BLaER1 treated with 17β-estradiol and CSF1 and Interleukin-3, amounts not matched to agents 10 nM and 100 nM (cell line): ENCODE measurements around the gene ISOC2.
A peak's percentile ranks its signal among the peaks of the same experiment; 100 is the strongest.
"Not testable (repeated sequence)": the region's sequence is repeated elsewhere in the genome, so short reads cannot be mapped to it uniquely, and the experiment has no call there.

Source experiments
- H3K27ac ChIP-seq, 11 experiments: shearing (Covaris generic); formaldehyde crosslinking; 2 replicates each; pipeline ENCODE4 v1.8.1; 2022
- H3K27me3 ChIP-seq, 11 experiments: shearing (Covaris generic); formaldehyde crosslinking; 2 replicates each; pipeline ENCODE4 v1.8.1; 2022
- H3K36me3 ChIP-seq, 11 experiments: shearing (Covaris generic); formaldehyde crosslinking; 2 replicates each; pipeline ENCODE4 v1.8.1; 2022
- H3K4me1 ChIP-seq, 10 experiments: shearing (Covaris generic); formaldehyde crosslinking; 2 replicates each; pipeline ENCODE4 v1.8.1; 2022
- H3K4me2 ChIP-seq, 11 experiments: shearing (Covaris generic); formaldehyde crosslinking; 2 replicates each; pipeline ENCODE4 v1.8.1; 2022
- H3K4me3 ChIP-seq, 10 experiments: shearing (Covaris generic); formaldehyde crosslinking; 2 replicates each; pipeline ENCODE4 v1.8.1; 2022
- H3K9ac ChIP-seq, 11 experiments: shearing (Covaris generic); formaldehyde crosslinking; 2 replicates each; pipeline ENCODE4 v1.8.1; 2022
- H3K9me3 ChIP-seq, 11 experiments: shearing (Covaris generic); formaldehyde crosslinking; replicated peaks in 1 of 11; 2 replicates each; pipeline ENCODE4 v1.8.1; 2022
- H4K20me1 ChIP-seq, 11 experiments: shearing (Covaris generic); formaldehyde crosslinking; 2 replicates each; pipeline ENCODE4 v1.8.1; 2022
- Cebpa-rat ChIP-seq, 11 experiments: shearing (Covaris generic); IDR thresholded peaks; 2 replicates each; pipeline ENCODE4 v1.8.1; 2022

ISOC2 gene

DNA sequence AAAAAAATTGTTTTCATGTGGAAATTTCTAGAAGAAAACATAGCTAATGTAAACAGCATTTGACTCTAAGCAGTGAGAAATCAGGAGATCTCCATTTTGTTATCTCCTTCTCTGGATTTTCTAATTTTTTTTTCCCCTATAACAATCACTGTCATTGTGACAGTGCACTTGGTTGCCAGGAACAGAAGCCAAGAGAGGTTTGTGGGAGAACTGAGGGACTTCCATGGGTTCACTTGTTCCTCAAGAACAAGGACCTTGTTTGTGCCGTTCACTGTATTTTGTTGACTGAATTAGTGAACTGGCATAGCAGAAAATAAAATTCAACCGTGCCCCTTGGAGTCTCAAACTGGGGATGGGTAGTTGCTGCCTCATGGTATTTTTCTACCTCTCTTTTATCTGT lies 35.4 kb downstream of the ISOC2 start:
- no peak for TF ChIP-seq Cebpa-rat (IDR thresholded peaks at IDR 0.05)
- H3K36me3 ChIP-seq = no peaks in the 10 kb centered on the region
- peaks cover 5 to 13% (median 11%) of the 10 kb centered on the region in 11 experiments; a peak in 18 of 22 replicates for H3K9me3 ChIP-seq
- no peak overlapping the region for H3K27ac ChIP-seq
- H3K4me2 ChIP-seq = no peak overlapping the region
- H4K20me1 ChIP-seq = no peaks in the 10 kb centered on the region
- H3K4me3 ChIP-seq = no peak overlapping the region
- H3K9ac ChIP-seq = no peak overlapping the region
- peaks cover 12 to 17% (median 14%) of the 10 kb centered on the region in 10 experiments for H3K4me1 ChIP-seq
- peaks cover 0 to 6% (median 0%) of the 10 kb centered on the region in 11 experiments; a peak in 1 of 22 replicates for H3K27me3 ChIP-seq

DNA sequence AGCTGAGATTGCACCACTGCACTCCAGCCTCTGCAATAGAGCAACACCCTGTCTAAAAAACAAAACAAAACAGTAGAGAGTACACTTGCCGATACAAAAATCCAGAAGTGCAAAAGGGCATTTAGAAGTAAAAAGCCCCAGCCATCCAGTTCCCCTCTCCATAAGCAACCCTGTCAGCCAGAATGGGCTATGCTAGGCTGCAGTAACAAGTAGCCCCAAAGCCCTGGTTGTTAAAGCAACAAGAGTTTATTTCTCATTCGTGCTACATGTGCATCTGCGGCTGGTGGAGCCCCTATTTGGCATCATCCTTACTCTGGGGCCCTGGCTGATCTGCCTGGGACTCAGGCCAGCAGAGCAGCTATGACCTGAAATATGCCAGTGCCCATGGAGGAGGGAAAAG lies 36.9 kb downstream of the ISOC2 start:
- H3K27me3 ChIP-seq = peaks cover 0 to 6% (median 0%) of the 10 kb centered on the region in 11 experiments; a peak in 1 of 22 replicates
- no peak for TF ChIP-seq Cebpa-rat (IDR thresholded peaks at IDR 0.05)
- no peak overlapping the region for H3K4me3 ChIP-seq
- H3K4me2 ChIP-seq = no peak overlapping the region
- H3K27ac ChIP-seq = no peak overlapping the region
- no peaks in the 10 kb centered on the region; a peak in 1 of 22 replicates for H3K36me3 ChIP-seq
- H3K9me3 ChIP-seq = peaks cover 0 to 13% (median 9%) of the 10 kb centered on the region in 11 experiments; a peak in 20 of 22 replicates
- H3K9ac ChIP-seq = no peak overlapping the region
- H4K20me1 ChIP-seq = no peaks in the 10 kb centered on the region
- peaks cover 15 to 30% (median 23%) of the 10 kb centered on the region in 10 experiments for H3K4me1 ChIP-seq

GRCh38 chr19:55423225-55424005 lies 38.0 kb downstream of the ISOC2 start:
- Histone ChIP-seq H3K4me2 (no peak overlapping the region), H3K9me3 (peaks cover 0 to 17% (median 13%) of the 10 kb centered on the region in 11 experiments; a peak in 20 of 22 replicates), H3K27me3 (no peaks in the 10 kb centered on the region), H3K36me3 (no peaks in the 10 kb centered on the region; a peak in 1 of 22 replicates), H4K20me1 (no peaks in the 10 kb centered on the region), H3K27ac (no peak overlapping the region), H3K4me3 (no peak overlapping the region), H3K4me1 (peaks cover 18 to 40% (median 31%) of the 10 kb centered on the region in 10 experiments), H3K9ac (no peak overlapping the region)
- TF ChIP-seq Cebpa-rat (IDR thresholded peaks at IDR 0.05) = no peak

GRCh38 chr19:55421281-55421680 lies 40.2 kb downstream of the ISOC2 start:
- H3K4me3 ChIP-seq, H4K20me1 ChIP-seq, H3K36me3 ChIP-seq, H3K27me3 ChIP-seq: not testable (repeated sequence)
- peaks cover 32 to 57% (median 46%) of the 10 kb centered on the region in 10 experiments for H3K4me1 ChIP-seq
- H3K9ac ChIP-seq = peak overlapping the region in 6 of 11 experiments; percentile 40 to 51 (median 47); a peak in 9 of 22 replicates
- H3K4me2 ChIP-seq = peak overlapping the region; percentile 54 to 82 (median 71)
- H3K27ac ChIP-seq = peak overlapping the region in 8 of 11 experiments; percentile 56 to 76 (median 68); a peak in 16 of 22 replicates
- peaks cover 0 to 17% (median 13%) of the 10 kb centered on the region in 11 experiments; a peak in 20 of 22 replicates for H3K9me3 ChIP-seq

GRCh38 chr19:55419624-55420236 lies 41.7 kb downstream of the ISOC2 start:
- Histone ChIP-seq H3K9me3 (peaks cover 0 to 17% (median 13%) of the 10 kb centered on the region in 11 experiments; a peak in 20 of 22 replicates), H3K27me3 (no peaks in the 10 kb centered on the region), H3K4me3 (peak overlapping the region in 1 of 10 experiments; percentile 20; a peak in 1 of 20 replicates), H3K9ac (no peak overlapping the region), H3K4me1 (peaks cover 32 to 57% (median 46%) of the 10 kb centered on the region in 10 experiments), H3K4me2 (peak overlapping the region in 3 of 11 experiments; percentile 16 to 64 (median 26); a peak in 1 of 22 replicates), H4K20me1 (no peaks in the 10 kb centered on the region), H3K36me3 (no peaks in the 10 kb centered on the region; a peak in 1 of 22 replicates), H3K27ac (peak overlapping the region in 4 of 11 experiments; percentile 2 to 69 (median 20); a peak in 4 of 22 replicates)
- TF ChIP-seq Cebpa-rat (IDR thresholded peaks at IDR 0.05) = no peak

DNA sequence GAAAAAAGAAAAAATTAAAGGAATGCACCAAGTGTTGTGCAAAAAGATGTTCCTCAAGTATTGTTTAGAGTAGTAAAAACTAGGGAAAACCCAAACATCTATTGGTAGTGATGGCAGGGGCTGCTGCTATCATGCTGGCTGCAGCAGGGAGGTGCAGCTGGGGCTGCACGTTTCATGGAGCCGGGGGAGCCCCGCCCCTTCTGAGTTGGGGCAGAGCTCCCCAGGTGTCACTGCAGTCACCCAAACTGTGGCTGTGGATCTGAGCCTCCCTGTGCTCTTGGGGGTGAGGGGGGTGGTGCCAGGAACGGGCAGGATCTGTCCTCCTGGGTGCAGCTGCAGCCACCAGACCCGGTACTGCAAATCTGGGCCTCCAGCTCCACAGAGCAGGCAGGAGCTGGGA lies 42.3 kb downstream of the ISOC2 start:
- H3K4me1 ChIP-seq = peaks cover 32 to 57% (median 46%) of the 10 kb centered on the region in 10 experiments
- H3K27ac ChIP-seq = peak overlapping the region in 2 of 11 experiments; percentile 21 to 69; a peak in 2 of 22 replicates
- H4K20me1 ChIP-seq = no peaks in the 10 kb centered on the region
- no peak overlapping the region for H3K4me3 ChIP-seq
- H3K9me3 ChIP-seq = peaks cover 0 to 17% (median 13%) of the 10 kb centered on the region in 11 experiments; a peak in 20 of 22 replicates
- no peaks in the 10 kb centered on the region for H3K27me3 ChIP-seq
- H3K4me2 ChIP-seq = peak overlapping the region in 3 of 11 experiments; percentile 16 to 26 (median 18); a peak in 2 of 22 replicates
- H3K9ac ChIP-seq = no peak overlapping the region
- TF ChIP-seq Cebpa-rat (IDR thresholded peaks at IDR 0.05) = no peak
- H3K36me3 ChIP-seq = no peaks in the 10 kb centered on the region; a peak in 1 of 22 replicates

- TF ChIP-seq Cebpa-rat (IDR thresholded peaks at IDR 0.05) = no peak
- Histone ChIP-seq H4K20me1 (no peaks in the 10 kb centered on the region), H3K36me3 (no peaks in the 10 kb centered on the region; a peak in 1 of 22 replicates)
Measured at GRCh38 chr19:55418185-55418584, 43.3 kb downstream of the ISOC2 start.

GRCh38 chr19:55410168-55410567 lies 51.3 kb downstream of the ISOC2 start:
- H3K4me2 ChIP-seq = no peak overlapping the region
- no peak for TF ChIP-seq Cebpa-rat (IDR thresholded peaks at IDR 0.05)
- H4K20me1 ChIP-seq = peaks cover 3 to 24% (median 18%) of the 10 kb centered on the region in 11 experiments; a peak in 21 of 22 replicates
- H3K9me3 ChIP-seq = peaks cover 0 to 26% (median 17%) of the 10 kb centered on the region in 11 experiments; a peak in 15 of 22 replicates
- H3K27me3 ChIP-seq = no peaks in the 10 kb centered on the region
- no peak overlapping the region for H3K9ac ChIP-seq
- H3K4me3 ChIP-seq = no peak overlapping the region
- peaks cover 9 to 17% (median 16%) of the 10 kb centered on the region in 11 experiments; a peak in 21 of 22 replicates for H3K36me3 ChIP-seq
- H3K27ac ChIP-seq = no peak overlapping the region
- peaks cover 21 to 29% (median 23%) of the 10 kb centered on the region in 10 experiments for H3K4me1 ChIP-seq

More at GRCh38 chr19:55418185-55418584, 43.3 kb downstream of the ISOC2 start:
- peak overlapping the region in 1 of 10 experiments; percentile 0; a peak in 1 of 20 replicates for H3K4me3 ChIP-seq
- H3K27me3 ChIP-seq = no peaks in the 10 kb centered on the region
- peaks cover 32 to 57% (median 47%) of the 10 kb centered on the region in 10 experiments for H3K4me1 ChIP-seq
- peak overlapping the region in 10 of 11 experiments; percentile 23 to 70 (median 40); a peak in 16 of 22 replicates for H3K27ac ChIP-seq
- H3K9me3 ChIP-seq = peaks cover 0 to 17% (median 13%) of the 10 kb centered on the region in 11 experiments; a peak in 20 of 22 replicates
- peak overlapping the region; percentile 42 to 83 (median 59); a peak in 20 of 22 replicates for H3K4me2 ChIP-seq
- peak overlapping the region in 9 of 11 experiments; percentile 22 to 54 (median 42); a peak in 11 of 22 replicates for H3K9ac ChIP-seq

DNA sequence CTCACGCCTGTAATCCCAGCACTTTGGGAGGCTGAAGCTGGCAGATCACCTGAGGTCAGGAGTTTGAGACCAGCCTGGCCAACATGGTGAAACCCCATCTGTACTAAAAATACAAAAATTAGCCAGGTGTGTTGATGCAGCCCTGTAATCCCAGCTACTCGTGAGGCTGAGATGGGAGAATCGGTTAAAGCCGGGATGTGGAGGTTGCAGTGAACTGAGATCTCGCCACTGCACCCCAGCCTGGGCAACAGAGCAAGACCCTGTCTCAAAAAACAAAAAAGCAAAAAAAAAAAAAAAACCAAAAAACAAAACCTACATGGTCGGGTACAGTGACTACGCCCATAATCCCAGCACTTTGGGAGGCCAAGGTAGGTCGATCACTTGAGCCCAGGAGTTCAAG lies 52.3 kb downstream of the ISOC2 start:
- H3K27ac ChIP-seq = peak overlapping the region in 8 of 11 experiments; percentile 91 to 99 (median 97); a peak in 15 of 22 replicates
- H3K4me2 ChIP-seq = peak overlapping the region in 2 of 11 experiments; percentile 76 to 88; a peak in 3 of 22 replicates
- not testable (repeated sequence) for H3K9ac ChIP-seq

More for the DNA sequence above, 52.3 kb downstream of the ISOC2 start:
- peaks cover 30 to 38% (median 33%) of the 10 kb centered on the region in 10 experiments for H3K4me1 ChIP-seq
- H3K27me3 ChIP-seq = not testable (repeated sequence)
- H3K9me3 ChIP-seq = peaks cover 0 to 26% (median 17%) of the 10 kb centered on the region in 11 experiments; a peak in 15 of 22 replicates
- H3K4me3 ChIP-seq = peak overlapping the region in 1 of 10 experiments; percentile 52; a peak in 1 of 20 replicates
- H3K36me3 ChIP-seq = peaks cover 13 to 27% (median 25%) of the 10 kb centered on the region in 11 experiments
- peaks cover 3 to 34% (median 28%) of the 10 kb centered on the region in 11 experiments; a peak in 21 of 22 replicates for H4K20me1 ChIP-seq
